H1 (cell line): ENCODE results near the gene SND1. TPM values are rescaled to one million over a fixed set of nuclear protein-coding genes. Genes with fewer than 3 reads are reported as not detected.

Experiments
- JUND ChIP-seq: IDR thresholded peaks from 2 replicates; pipeline ENCODE4 v1.6.1; 2011; ENCODE audit warnings: mild to moderate bottlenecking, improper control_type of control experiment, low read length
- polyA plus RNA-seq, 7 experiments: library from polyadenylated mRNA; depleted of rRNA in 3 of 7; stranded (reverse) in 5 of 7; unstranded in 2 of 7; fragments of >200 nt in 5 of 7; fragments of 200-250 nt in 2 of 7; gene quantifications; 1 replicate in 5 of 7; 2 replicates in 1 of 7; 4 replicates in 1 of 7; pipeline versions ENCODE4 v1.2.1 to v1.2.3, GENCODE V29; 2011 to 2013; ENCODE audit warnings: missing spikeins in 2 of 7, mixed read lengths in 2 of 7
- total RNA-seq: library from RNA; stranded (reverse); fragmentation: NEBNext Ultra II Directional; extraction: Animal tissue kit (Norgen Biotek cat#: 25700); gene quantifications from 2 replicates; pipeline ENCODE4 v1.2.1, GENCODE V29; 2021

The SND1 gene
- total and polyA plus RNA-seq, 2 of the 8 experiments (the other 6 are each of a cell fraction or from before 2014, with no cell fraction given): 122 to 290 TPM

GRCh38 chr7:127752829-127753228 is 100.8 kb downstream of the SND1 start (continued):
- no peak for TF ChIP-seq JUND
